Subcutaneous preadipocyte (primary cell): Measurements from ENCODE around the gene NOL6. TPM values are rescaled to one million over a fixed set of nuclear protein-coding genes. Genes with fewer than 3 reads are reported as not detected.

Source experiments
- small RNA-seq: library from RNA; depleted of rRNA; stranded (forward); fragments of <200 nt; gene quantifications from one replicate; pipeline ENCODE3, GENCODE V24; 2012
- total RNA-seq: library from RNA; depleted of rRNA; stranded (reverse); fragments of >200 nt; gene quantifications from 2 replicates; pipeline ENCODE4 v1.2.3, GENCODE V29; 2012

Gene NOL6, protein sequence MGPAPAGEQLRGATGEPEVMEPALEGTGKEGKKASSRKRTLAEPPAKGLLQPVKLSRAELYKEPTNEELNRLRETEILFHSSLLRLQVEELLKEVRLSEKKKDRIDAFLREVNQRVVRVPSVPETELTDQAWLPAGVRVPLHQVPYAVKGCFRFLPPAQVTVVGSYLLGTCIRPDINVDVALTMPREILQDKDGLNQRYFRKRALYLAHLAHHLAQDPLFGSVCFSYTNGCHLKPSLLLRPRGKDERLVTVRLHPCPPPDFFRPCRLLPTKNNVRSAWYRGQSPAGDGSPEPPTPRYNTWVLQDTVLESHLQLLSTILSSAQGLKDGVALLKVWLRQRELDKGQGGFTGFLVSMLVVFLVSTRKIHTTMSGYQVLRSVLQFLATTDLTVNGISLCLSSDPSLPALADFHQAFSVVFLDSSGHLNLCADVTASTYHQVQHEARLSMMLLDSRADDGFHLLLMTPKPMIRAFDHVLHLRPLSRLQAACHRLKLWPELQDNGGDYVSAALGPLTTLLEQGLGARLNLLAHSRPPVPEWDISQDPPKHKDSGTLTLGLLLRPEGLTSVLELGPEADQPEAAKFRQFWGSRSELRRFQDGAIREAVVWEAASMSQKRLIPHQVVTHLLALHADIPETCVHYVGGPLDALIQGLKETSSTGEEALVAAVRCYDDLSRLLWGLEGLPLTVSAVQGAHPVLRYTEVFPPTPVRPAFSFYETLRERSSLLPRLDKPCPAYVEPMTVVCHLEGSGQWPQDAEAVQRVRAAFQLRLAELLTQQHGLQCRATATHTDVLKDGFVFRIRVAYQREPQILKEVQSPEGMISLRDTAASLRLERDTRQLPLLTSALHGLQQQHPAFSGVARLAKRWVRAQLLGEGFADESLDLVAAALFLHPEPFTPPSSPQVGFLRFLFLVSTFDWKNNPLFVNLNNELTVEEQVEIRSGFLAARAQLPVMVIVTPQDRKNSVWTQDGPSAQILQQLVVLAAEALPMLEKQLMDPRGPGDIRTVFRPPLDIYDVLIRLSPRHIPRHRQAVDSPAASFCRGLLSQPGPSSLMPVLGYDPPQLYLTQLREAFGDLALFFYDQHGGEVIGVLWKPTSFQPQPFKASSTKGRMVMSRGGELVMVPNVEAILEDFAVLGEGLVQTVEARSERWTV
- 29.4 and 45.0 TPM in 2 replicates for total RNA-seq

DNA sequence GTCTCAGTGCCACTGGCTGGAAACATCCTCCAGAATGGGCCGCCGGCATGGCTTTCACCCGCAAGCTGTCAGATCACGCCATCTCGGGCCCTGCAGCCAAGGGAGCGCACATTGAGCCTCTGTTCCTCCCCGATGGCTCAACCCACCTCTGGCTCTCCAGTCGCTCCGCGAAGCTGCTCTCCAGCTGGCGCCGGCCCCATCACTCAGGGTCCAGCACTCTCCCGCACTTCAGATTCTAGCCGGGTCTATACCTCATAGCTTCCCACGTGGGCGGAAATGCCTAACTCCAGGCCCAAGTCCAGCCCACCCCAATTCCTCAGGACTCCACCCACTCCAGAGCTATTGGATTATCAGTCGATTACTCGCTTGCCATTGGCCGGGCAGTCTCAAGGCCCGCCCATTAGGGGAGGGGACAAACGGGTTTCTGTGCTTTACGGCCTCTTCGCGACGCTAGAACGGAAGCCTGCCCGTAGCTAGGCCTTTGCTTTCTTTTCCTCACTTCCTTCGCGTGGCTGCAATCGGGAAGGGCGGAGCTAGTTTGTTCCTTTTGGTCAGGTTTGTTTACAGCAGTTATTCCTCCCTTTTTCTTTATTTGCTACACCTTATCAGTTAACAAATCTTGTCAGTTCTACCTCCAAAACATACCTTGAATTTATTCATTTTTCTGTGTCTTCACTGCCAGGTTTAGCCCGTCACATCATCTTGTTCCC is at the start of gene NOL6:
NOL6 (minus strand) TSS at position 282 of the 710 bp plus-strand sequence; CDS start at position 200, 82 bp downstream.

DNA sequence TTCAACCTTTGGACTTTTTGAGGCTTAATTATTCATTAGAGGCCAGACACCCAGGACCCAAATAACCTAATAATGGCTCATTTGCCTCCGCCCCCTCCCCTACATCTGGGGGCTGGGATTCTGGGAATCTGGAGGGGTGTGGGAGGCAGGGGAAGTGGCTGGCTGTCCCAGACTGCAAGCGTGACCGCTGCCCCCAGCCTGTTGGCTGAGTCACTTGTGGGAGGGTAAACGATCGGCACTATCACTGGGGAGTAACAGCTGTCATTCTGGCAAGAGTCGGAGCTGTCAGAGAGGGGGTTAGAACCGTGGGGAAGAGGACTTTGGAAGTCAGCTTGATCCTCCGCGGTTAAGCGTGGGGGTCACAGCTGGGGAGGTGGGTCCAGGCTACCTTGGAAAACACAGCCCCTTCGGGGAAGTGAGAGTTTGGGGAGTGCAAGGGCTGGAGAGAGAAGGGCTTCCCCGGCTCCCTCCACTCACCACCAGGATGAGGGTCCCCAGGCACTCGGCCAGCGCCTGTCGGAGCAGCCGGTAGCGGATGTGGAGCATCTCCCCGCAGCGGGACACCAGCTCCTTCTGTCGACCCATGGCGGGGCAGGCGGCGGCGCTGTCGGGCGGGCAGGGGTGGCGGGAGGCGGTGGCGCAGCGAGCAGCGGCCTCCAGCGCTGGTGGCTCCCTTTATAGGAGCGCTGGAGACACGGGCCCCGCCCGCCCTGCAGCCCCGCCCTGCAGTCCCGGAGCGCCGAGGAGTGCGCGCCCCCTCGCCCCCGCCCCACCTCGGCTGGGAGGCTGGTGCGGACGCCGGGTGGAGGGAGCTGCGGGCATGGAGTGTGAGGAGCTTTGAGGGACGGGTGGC is 26.6 kb downstream of the NOL6 start, which contains the start of gene AQP3:
AQP3 (minus strand) TSS at position 648 of the 853 bp plus-strand sequence; CDS start at position 585, 63 bp downstream.

Small RNA genes within 50 kb of the gene (small RNA-seq; reads per million reads assigned to genes)
- gene AL356218.2 (not detected), gene MIR6851 (0.14 reads per million)

Other genes with a start within 250 kb of the NOL6 start
- gene SPINK4, start 233.8 kb downstream of the NOL6 start, total RNA-seq, result not detected in 2 replicates
- gene BAG1, start 209.2 kb downstream of the NOL6 start, total RNA-seq, result 18.6 and 25.0 TPM in 2 replicates
- gene CHMP5, start 208.9 kb downstream of the NOL6 start, total RNA-seq, result 46.5 and 57.3 TPM in 2 replicates
- 27.2 and 36.2 TPM in 2 replicates for gene NFX1, start 183.4 kb downstream of the NOL6 start, total RNA-seq
- 0.59 and 1.1 TPM in 2 replicates for gene AQP7, start 71.4 kb downstream of the NOL6 start, total RNA-seq
- 0.39 and 1.1 TPM in 2 replicates for gene AQP3, start 26.3 kb downstream of the NOL6 start, total RNA-seq
- not detected in 2 replicates for gene ANKRD18B, start 50.3 kb upstream of the NOL6 start, total RNA-seq